NCI-H774 (cell line): ENCODE results near the gene TRIO.

Experiments
- DNase-seq: peaks from one replicate; lab custom pipeline; 2025; lab: John Stamatoyannopoulos, UW

Gene TRIO

DNA sequence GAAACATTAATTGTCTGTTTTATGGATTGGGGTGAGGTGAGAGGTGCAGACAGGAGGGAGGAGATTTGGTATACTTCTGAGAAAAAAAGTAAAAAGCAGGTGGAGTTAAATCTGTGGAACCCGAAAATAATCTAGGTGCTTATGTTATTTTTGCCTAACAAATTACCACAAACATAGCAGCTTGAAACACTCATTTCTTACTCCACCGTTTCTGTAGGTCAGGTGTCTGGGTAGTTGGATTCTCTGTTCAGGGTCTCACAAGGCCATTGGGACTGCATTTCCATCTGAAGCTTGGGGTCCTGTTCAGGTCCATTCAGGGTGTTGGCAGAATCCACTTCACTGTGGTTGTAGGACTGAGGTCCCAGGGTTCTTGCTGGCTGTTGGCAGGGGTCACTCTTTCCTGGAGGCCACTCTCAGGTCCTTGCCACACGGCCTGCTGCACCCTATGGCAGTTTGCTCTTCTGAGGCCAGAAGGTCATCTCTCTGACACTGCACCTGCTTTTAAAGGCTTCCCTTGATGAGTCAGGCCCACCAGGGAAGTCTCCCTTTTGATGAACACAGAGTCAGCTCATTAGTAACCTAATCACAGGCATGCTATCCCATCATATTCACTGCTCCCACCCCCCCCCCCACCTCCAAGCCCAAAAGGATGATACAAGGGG lies 82.2 kb downstream of the TRIO start:
- DNase-seq: no peak

DNA sequence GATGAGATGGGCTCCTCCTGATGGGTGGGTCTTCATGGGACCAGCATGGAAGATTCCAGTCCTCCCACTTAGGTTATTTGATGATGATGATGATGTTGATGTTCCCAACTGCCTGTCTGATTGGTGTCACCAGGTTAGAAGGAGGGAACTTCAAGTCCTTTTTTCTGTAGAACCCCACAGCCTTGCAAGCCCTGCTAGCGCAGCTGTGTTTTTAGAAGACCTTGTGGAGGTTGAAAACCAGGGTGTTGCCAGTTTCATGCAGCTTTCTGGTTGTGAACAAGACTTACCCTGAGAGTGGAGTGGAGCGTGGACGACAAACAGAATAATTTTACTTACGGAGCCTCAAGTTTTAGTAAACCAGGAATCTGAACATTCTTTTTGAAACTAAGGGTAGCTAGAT lies 83.0 kb downstream of the TRIO start:
- DNase-seq: no peak

DNA sequence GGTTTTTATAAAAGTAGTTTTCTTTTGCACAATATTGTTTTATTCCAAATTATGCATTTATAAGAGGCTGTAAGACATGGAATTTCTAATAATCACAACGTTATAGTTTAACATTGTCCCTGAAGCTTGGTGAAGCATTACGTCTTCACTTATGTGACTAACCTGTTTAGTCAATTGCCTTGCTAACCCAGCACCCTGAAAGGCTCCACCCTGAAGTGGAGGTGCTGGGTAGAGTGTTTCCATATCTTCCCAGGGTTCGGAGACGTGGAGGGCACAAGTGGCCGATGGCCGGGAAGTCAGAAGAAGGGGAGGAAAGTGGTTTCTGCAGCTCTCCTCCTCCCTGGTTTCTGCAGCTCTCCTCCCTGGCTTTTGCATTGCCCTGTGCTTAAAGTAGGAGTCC lies 83.4 kb downstream of the TRIO start:
- DNase-seq: no peak

DNA sequence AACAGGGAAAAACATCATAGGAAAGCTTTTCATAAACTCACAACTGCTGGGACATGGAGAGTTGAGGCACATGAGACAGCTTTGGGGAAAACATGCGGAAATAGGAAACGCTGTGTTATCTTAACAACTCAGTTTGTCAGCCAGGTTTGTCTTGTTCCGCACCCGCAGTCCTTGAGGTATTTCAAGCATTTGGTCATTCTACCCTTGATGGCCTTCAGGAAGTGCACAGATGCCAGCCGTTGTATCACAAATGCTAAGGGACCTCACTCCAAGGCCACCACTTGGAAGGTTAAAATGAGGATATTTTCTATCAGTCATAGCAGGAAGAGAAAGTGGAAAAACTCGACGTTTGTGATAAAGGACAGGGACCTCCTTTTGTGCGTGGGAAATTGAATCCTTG lies 83.8 kb downstream of the TRIO start:
- DNase-seq: no peak

DNA sequence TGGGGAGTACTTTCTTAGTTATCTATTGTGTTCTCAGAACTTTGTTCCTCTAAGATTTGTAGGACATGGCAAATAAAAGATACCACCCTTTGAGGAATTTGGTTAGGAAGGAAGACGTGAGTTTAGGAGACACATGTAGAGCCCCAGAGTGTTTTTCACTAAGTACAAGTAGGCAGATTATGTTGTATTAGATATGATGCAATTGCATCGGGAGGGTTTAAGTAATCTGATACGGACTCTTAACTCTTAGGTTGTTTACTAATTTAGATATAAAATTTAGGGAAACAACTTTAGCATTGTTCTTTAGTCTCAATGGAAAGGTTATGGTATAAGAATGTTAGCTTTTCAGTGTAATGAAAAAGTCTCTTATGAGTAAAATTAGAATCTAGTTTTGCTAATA lies 84.4 kb downstream of the TRIO start:
- DNase-seq: no peak

DNA sequence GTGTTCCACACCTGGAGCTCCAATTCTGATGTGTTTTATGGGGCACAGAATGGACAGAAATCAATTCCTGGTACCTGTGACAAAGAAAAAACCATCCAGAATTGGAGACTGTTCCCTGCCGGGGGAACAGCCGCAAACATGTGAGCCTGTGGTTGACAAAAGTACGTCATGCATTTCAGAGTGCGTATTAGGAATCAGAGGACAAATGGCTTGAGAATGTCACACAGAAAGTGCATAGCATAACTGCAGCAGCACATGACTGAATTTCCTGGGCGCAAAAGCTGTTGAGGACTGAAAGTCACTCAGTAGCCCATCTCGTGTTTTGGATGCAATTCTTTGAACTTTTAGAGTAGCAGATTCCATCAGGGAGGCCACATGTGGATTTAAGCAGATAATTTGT lies 85.1 kb downstream of the TRIO start:
- no peak for DNase-seq

DNA sequence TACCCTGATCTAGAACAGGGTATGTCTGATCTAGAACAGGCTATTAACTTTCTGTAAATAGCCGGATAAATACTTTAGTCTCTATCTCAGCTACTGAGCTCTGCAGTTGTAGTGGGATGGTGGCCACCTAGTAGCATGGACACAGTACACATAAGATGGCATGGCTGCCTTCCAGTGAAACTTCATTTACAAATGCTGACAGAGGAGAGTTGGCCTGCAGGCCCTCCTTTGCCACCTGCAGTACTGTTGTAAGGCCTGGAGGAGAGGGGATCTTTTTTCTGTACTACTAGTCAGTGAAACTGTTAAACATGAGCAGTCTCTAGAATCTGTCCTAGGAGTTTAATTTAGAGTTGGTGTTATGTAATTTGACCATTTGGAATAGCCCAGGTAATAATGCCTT lies 86.0 kb downstream of the TRIO start:
- no peak for DNase-seq

DNA sequence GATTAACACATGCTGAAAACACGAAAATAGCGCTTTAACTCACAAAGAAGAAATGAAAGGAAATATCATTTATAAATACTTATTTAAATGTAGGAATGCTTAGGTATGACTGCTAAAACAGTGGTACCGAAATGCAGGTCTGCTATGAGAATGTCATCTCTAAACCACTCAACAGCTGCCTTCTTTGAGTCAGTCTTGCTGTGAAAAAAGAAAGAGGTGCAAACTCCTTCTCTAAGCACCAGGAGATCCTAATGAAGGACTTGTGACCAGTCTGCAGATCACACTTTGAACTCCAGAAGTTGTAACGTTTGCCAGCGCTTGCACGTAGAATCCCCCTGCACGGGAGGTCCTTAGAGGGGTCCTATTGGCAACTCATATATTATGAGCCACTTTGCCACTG lies 86.6 kb downstream of the TRIO start:
- DNase-seq: no peak

DNA sequence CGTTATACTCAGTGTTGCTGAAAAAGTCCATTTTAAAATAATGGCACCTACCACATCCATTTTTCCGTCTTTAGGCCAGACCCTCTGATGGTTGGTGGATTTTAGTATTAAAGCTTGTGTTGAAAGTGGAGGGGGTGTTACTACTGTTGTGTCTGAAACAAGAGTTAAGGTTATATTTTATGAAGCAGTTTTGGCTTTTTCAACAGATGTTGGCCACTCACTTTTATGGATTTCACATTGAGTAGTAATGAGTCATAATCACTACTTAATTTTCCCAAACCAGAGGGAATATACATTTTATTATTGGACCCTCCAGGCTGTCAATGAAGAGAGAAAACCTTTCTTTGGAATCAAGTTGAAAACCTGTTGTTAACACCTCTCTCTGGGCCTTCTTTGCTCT lies 88.0 kb downstream of the TRIO start:
- DNase-seq: no peak

DNA sequence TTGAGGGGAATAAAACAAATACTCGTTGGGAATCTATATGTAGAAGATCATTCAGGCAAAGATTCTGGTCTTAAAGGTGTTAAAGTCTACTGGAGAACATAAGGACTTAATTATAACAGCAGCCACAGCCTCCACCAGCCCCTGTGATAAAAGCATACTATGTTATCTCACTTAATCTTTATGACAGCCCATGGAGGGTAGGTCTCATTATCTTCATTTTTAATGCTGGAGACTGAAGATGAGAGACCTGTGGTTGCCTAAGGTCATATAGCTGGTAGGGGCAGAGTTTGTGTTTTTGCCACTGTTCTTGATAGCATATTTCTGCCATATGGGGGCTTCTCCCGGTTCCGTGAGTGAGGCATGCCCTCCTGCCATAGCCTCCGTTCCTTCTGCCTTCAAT lies 88.7 kb downstream of the TRIO start:
- DNase-seq: no peak

DNA sequence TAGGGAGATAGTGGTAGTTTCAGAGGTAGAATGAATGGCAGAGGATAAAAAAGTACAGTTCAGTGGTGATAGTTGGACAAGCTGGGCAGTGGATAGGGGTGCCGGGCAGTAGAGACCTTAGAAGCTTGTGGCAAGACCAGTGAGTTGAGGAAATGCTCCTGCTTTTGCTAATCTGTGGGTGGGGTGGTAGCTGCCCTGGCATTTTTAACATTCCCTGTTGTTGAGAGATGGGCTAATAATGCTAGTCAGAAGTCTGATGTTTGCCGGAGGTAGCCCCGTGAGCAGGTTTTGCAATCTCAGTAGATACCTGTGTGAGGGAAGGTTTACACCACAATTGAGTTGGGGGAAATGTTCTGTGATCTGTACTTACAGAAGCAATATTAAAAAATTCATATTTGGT lies 91.1 kb downstream of the TRIO start:
- no peak for DNase-seq

DNA sequence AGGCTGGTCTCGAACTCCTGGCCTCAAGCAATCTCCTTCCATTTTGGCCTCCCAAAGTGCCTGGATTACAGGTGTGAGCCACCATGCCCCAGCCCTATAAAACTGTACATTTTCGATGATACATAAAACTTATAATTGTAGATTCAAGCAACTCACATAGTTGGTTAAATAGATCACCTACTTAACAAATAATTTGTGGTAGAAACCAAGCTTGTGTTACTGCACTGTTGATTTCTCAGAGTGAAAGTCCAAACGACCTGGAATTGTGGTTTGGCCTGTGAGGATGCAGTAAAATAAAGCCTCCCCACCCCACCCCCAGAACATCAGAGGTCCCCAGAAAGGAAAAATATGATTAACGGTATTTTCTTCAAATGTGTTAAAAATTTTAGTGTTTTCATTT lies 92.7 kb downstream of the TRIO start:
- no peak for DNase-seq

DNA sequence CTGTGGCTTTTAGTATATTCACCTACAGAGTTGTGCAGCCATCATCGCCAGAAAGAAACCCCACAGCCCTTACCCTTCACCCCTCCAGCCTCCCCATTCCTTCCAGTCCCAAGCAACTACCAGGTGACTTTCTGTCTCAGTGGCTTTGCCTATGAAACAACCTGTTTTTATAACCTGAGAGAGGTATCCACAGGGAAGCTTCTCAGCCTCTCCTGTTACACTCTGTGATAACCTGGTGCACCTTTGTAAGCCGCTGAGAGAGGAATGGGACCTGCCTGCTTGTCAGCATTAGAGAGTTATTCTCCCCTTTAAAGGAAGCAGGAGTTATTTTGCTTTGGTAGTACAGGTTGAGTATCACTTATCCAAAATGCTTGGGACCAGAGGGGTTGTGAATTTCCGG lies 93.6 kb downstream of the TRIO start:
- DNase-seq: no peak

DNA sequence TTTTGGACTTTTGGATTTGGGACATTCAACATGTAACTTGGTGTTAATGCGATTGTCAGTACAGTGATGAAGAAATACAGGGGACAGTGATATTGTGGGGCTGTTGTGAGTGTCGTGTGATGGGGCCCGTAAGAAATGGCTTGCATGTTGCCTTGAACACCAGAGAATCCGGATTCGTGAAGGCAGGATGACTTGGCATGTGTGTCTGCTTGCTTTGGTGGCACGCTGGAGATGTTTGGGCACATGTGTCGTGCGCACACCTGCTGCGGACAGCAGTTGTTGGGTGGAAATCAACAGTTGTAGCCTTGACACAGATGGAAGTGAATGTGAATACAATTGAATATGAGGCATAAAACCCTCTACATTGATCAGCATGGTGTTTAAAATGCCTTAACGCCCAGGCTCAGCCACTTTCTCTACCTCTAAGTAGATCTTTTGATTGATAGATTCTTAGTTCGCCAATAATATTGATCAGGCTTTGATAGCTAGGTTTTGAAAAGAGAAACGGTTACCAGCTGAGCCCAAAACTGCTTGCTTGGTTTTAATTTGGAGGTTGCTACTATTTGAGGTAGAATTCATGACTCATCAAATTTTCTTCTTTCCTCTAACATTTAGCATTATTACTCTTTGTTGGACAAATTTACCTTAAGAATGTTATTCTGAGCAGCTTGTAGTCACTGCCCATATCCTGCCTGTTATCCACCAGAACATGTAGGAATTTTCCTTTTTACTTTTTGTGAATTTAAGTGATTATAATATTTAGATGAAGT lies 94.4 kb downstream of the TRIO start:
- no peak for DNase-seq

DNA sequence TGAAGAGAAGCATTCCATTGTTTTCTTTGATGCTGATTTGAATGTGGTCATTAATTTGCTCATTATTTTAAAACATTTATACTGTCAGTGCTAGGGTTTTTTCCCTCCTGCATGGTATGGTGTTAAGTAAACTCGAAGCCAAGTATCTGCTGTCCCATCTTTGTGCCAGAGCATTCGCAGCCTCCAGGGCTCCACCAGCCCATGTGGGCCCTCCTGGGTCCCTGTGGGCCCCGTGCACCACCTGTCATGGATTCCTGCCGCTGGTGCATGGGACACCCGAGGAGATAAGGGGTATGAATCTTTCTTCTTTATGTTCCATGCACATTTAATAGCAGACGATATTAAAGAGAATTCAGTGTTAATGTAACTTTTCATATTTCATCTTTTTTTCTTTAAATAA lies 95.1 kb downstream of the TRIO start:
- DNase-seq: no peak

DNA sequence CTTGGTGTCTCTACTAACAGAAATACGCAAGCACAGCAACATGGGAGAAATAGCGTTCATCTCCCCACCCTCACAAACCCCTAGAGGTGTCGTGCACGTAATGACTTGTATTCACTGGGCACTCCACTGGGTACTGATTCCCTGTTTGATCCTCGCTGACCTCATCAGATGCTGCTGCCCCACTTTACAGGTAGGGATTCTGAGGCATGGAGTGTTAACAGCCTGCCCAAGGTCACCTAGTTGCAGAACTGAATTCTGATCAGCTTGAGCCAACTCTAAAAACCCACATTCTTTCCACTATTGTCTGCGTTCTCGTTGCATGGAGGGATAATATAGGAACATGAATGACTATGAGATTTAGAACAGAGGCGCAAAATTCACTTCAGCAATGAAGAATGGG lies 96.3 kb downstream of the TRIO start:
- no peak for DNase-seq

DNA sequence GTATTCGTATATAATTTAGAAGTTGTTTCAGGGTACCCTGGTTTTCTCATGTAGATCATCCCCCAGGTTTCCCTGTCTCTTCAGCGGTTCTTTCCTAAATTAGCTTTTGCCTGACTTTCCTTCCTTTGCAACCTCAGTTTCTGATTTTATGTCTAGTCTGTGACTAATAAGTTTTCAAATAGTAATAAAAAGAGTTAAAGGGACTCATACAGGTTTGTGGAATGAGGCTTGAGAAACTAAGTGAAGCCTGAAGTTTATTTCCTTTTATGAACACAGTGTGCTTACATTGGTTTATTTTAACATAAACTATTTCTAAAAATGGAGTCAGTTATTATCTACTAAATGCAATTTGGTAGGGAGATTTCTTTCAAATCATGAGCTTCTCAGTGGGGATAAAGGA lies 96.8 kb downstream of the TRIO start:
- no peak for DNase-seq

DNA sequence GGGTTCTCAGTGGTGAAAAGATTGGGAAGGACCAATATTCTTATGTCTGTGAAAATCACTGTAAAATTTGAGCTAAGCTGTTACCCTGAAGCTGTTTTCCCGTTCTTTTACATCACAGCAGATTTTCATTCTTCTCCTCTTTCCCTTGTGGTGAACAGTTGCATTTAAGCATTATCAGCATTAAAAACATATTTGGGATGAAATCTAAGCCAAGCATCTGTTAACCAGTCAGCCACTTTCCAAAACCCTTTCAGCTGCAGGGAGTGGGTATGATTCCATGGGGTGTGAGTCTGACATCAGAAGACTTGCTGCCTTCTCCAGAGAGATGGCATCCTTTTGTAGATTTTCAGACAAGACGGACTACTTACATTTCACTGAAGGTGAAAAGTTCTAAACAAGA lies 97.2 kb downstream of the TRIO start:
- DNase-seq: no peak

DNA sequence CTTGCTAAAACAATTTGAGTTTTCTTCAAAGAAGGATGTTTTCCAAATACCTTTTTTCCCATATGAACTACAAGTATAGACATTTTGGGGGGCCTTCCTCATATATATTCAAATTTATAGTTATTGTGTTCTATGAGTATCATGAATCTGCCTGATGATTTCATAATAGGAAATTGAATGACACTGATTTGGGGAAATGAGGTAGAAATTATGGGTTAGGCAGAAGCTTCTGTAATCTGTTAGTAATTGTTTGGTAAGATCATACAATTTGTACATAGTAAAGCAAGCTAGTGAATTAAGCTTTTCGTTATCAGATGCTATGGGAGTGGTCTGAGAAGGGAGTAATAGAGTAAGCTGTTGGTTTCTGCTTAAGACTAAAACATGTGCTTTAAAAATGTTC lies 98.0 kb downstream of the TRIO start:
- DNase-seq: no peak

DNA sequence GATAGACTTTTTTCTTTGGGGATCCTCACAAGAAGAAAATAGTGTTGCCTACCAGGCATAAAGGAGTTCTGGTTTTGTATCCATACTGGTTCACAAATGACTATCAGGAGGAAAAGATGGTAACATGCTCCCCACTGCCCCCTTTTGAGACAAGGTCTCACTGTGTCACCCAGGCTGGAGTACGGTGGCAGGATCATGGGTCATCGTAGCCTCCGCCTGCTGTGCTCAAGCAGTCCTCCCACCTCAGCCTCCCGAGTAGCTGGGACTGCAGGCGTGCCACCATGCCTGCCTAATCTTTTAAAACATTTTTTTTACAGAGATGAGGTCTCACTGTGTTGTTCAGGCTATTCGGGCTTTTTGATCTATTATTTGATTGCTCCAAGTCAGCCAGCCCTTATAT lies 99.3 kb downstream of the TRIO start:
- no peak for DNase-seq

DNA sequence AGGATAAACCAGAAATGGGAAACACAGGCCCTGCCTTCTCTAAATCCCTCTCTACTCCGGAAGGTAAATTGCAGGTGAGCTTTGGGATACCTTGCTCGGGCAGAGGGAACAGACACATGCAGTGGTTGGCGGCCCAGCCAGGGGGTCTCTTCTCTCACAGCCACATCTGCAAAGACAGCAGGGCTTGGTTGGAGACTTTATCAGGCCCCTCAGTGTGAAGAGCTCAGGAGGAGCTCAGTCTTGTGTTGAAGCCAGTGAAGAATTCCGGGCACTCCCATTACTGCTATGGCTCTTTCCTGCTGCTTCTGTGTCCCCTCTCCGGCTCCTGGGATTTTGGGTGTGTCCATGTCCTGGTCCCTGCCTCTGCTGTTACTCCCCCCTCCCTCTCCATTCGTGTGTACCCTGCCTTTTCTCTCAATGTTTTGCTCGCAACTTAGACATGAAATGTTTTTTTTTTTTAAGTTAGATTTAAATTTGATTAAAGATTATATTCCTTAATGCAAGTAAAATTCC lies 99.8 kb downstream of the TRIO start:
- no peak for DNase-seq

DNA sequence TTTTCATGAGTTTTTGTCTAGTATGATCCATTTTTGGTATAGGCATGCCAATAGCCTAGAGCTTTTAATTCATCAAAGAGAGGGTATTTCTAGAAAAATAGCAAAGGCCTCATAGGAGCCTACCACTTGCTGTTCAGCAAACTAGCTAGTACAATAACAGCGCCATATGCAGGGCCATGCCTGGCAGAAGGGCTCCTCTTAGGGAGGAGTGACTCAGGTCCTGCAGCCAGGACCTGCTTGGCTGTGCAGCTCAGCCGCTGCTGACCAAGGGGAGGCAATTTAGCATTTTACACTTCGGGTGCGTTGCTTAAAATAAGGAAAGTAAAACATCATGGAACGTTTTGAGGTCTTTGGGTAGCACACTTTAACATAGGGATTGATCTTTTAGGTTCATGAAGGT lies 100.6 kb downstream of the TRIO start:
- DNase-seq: no peak

DNA sequence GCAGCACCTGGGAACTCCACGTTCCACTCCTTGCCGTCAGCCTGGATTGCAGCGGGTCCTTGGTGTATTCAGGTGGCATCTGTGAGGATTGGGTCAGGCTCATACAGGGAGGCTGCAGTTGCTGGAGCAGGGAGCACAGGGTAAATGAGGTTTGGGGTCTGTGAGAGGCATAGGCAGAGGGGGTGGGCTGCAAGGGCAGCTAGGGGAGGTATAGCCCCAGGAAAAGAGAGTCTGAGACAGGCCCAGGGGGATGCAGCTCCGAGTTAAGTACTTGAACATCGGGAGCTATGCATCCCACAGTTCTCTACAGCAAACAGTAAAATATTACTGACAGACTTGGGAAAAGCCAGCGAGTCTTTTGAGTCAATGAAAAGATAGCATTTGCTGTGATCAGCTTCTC lies 101.6 kb downstream of the TRIO start:
- DNase-seq: no peak
